Heart right ventricle (tissue), 16 donors: ENCODE data around the gene SRP68. TPM values are rescaled to one million over a fixed set of nuclear protein-coding genes. Genes with fewer than 3 reads are reported as not detected.

ENCODE experiments used
- ATAC-seq, 8 donors: fragments of 200-7000 bp; cut with Tn5 transposase; one replicate each; pipeline ENCODE4 v1.9.1; 2020; ENCODE audit warnings: mild to moderate bottlenecking in 8 of 8, moderate library complexity in 8 of 8, moderate number of reproducible peaks in 1 of 8
- DNase-seq, 2 donors: peaks; one replicate each; pipeline ENCODE4 v3.0.0-alpha.2; 2020
- H3K27ac ChIP-seq, 10 donors: fragments of 200-600 bp; sonication (generic) in 2 of 10; one replicate each; pipeline versions ENCODE4 v1.5.0 to v1.8.0; 2020 to 2022; ENCODE audit warnings: mild to moderate bottlenecking in 3 of 10
- H3K27me3 ChIP-seq, 7 donors: fragments of 200-600 bp; one replicate each; pipeline ENCODE4 v1.8.0; 2021 to 2022; ENCODE audit warnings: mild to moderate bottlenecking in 2 of 7
- H3K36me3 ChIP-seq, 9 donors: fragments of 200-600 bp; sonication (generic) in 1 of 9; one replicate each; pipeline versions ENCODE4 v1.5.0 to v1.8.0; 2020 to 2022; ENCODE audit warnings: mild to moderate bottlenecking in 2 of 9
- H3K4me1 ChIP-seq, 9 donors: fragments of 200-600 bp; sonication (generic) in 1 of 9; one replicate each; pipeline versions ENCODE4 v1.5.0 to v1.8.0; 2020 to 2022; ENCODE audit warnings: mild to moderate bottlenecking in 4 of 9
- H3K4me3 ChIP-seq, 10 donors: fragments of 200-600 bp; sonication (generic) in 2 of 10; one replicate each; pipeline versions ENCODE4 v1.5.0 to v1.8.0; 2020 to 2022; ENCODE audit warnings: mild to moderate bottlenecking in 7 of 10, moderate library complexity in 2 of 10
- H3K9me3 ChIP-seq, 11 donors: fragments of 200-600 bp in 10 of 11; sonication (generic) in 2 of 11; one replicate each; pipeline versions ENCODE4 v1.5.0 to v1.8.0; 2013 to 2022; ENCODE audit warnings: mild to moderate bottlenecking in 2 of 11, control low read depth in 1 of 11, moderate library complexity in 1 of 11
- WGBS, 2 donors: extraction: QIAGEN DNeasy Blood & Tissue Kit; methylation state at CpG; one replicate each; pipeline ENCODE4 v1.1.7; 2013; ENCODE audit warnings: inconsistent platforms in 1 of 2; 5-methylcytosine and 5-hydroxymethylcytosine counted together
- intact Hi-C, 10 donors: fragments of 100-400 bp; cut with DNase I; formaldehyde crosslinking; loops; one replicate each; pipeline versions ENCODE4 v1.11.1 to v1.14.2; 2022
- polyA plus RNA-seq, 2 donors: library from polyadenylated mRNA; stranded (reverse); fragments of 200-250 nt; gene quantifications; one replicate each; pipeline ENCODE4 v1.2.3, GENCODE V29; 2013
- total RNA-seq, 10 donors: library from RNA; stranded (reverse); fragmentation: NEBNext Ultra II Directional in 3 of 10; extraction: Animal tissue kit (Norgen Biotek cat#: 25700) in 3 of 10; gene quantifications; one replicate each; pipeline versions ENCODE4 v1.2.1 to v1.2.4, GENCODE V29; 2021 to 2023
- TF ChIP-seq, protein P1 (sequence below), 9 donors: fragments of 200-600 bp; sonication (generic) in 2 of 9; IDR thresholded peaks; one replicate each; pipeline versions ENCODE4 v1.5.0 to v1.8.0; 2021 to 2022; ENCODE audit warnings: antibody characterized with exemption in 9 of 9, mild to moderate bottlenecking in 5 of 9, moderate library complexity in 1 of 9
- donor health status: Arrhythmogenic right ventricular cardiomyopathy.
- donor health status: ischemic (EF 13 %, LVEDD 7.1; RV severe dilation, severe dysfunction).
- donor health status: healthy with polysubstance abuse.
- donor health status: DM: no; HTN: yes; CAD: no.
- donor health status: DM: no; HTN: no; CAD: no.
- donor health status: ischemic (EF 25% LVEDD 6.9; RV normal size, moderate dysfunction).
- donor health status: ischemic (EF 25% LVEDD 5.7; RV mildly dilated, moderate dysfunction).
- donor health status: healthy.
- donor health status: DM: yes; HTN: yes; CAD: no.
- donor health status: Ischemic cardiomyopathy.
- donor health status: ischemic (EF 35%, LVEDD 5.7; RV mildly dilated, moderate dysfunction).
- donor health status: nonischemic (EF 11% LVEDD 7.7; RV severe dilation, severe dysfunction).
- donor health status: DM: yes; HTN: yes; CAD: no.
- donor health status: PGD.
- donor health status: ischemic (EF 29% LVEDD 5.4; RV normal size, mild dysfunction).
- donor health status: nonischemic (EF 23%, LVEDD 6.1; RV moderate dilation, normal function).

SRP68 gene
- total and polyA plus RNA-seq, 12 donors = 26.2 to 69.7 (median 61.7) TPM

DNA sequence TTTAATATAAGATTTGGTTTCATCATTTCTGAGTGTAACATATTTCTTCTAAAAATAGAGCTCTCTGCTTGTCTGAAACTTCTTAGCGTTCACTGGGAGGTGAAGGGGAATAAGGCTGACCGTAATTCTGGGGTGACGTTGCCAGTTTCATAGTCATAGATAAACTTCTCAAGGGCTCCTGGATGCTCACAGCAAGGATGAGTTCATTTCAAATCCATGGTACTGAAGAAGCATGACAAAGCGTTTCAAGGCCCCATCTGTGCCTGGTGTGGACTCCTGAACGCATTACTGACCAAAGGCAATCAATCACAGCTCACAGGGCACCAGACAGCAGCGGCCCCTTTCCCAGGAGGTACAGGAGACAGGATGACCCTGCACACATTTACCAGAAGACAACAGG is 33.2 kb downstream of the SRP68 start:
- DNase-seq (no peak), ATAC-seq (no peak)
- Histone ChIP-seq H3K9me3 (no peaks in the 10 kb centered on the region), H3K4me1 (peaks cover 0 to 8% (median 0%) of the 10 kb centered on the region in 9 donors), H3K36me3 (peaks cover 4 to 69% (median 54%) of the 10 kb centered on the region in 9 donors), H3K27ac (no peak overlapping the region), H3K4me3 (no peak overlapping the region), H3K27me3 (no peaks in the 10 kb centered on the region)
- WGBS, 2 donors = 71 to 77% methylated on average over 6 of the region's 6 CpGs
- TF ChIP-seq, protein P1, sequence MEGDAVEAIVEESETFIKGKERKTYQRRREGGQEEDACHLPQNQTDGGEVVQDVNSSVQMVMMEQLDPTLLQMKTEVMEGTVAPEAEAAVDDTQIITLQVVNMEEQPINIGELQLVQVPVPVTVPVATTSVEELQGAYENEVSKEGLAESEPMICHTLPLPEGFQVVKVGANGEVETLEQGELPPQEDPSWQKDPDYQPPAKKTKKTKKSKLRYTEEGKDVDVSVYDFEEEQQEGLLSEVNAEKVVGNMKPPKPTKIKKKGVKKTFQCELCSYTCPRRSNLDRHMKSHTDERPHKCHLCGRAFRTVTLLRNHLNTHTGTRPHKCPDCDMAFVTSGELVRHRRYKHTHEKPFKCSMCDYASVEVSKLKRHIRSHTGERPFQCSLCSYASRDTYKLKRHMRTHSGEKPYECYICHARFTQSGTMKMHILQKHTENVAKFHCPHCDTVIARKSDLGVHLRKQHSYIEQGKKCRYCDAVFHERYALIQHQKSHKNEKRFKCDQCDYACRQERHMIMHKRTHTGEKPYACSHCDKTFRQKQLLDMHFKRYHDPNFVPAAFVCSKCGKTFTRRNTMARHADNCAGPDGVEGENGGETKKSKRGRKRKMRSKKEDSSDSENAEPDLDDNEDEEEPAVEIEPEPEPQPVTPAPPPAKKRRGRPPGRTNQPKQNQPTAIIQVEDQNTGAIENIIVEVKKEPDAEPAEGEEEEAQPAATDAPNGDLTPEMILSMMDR (IDR thresholded peaks at IDR 0.05) = no peak
- intact Hi-C loops = no loop called here

DNA sequence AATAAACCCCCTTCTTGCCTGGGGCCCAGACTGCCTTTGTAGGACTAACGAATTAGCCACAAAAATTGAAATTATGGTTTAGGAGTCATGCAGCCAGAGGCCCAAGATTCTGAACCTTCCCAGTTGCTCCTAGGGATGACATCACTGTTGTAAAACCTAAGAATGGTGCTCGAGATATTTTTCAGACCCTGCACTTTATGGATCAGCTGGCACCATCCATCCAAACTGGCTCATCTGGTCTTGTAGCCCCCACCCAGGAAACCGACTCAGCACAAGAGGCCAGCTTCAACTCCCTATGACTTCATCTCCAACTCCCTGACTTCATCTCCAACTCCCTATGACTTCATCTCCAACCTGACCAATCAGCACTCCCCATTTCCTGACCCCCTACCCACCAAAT is 34.3 kb downstream of the SRP68 start:
- Histone ChIP-seq H3K9me3 (no peaks in the 10 kb centered on the region), H3K4me1 (peaks cover 0 to 8% (median 0%) of the 10 kb centered on the region in 9 donors), H3K27ac (no peak overlapping the region), H3K4me3 (no peak overlapping the region), H3K27me3 (no peaks in the 10 kb centered on the region), H3K36me3 (peaks cover 4 to 58% (median 43%) of the 10 kb centered on the region in 9 donors)
- intact Hi-C loops = no loop called here
- WGBS, 2 donors = 84 to 85% methylated on average over 3 of the region's 3 CpGs
- ATAC-seq = no peak
- DNase-seq = no peak
- TF ChIP-seq, protein P1 (IDR thresholded peaks at IDR 0.05) = no peak

DNA sequence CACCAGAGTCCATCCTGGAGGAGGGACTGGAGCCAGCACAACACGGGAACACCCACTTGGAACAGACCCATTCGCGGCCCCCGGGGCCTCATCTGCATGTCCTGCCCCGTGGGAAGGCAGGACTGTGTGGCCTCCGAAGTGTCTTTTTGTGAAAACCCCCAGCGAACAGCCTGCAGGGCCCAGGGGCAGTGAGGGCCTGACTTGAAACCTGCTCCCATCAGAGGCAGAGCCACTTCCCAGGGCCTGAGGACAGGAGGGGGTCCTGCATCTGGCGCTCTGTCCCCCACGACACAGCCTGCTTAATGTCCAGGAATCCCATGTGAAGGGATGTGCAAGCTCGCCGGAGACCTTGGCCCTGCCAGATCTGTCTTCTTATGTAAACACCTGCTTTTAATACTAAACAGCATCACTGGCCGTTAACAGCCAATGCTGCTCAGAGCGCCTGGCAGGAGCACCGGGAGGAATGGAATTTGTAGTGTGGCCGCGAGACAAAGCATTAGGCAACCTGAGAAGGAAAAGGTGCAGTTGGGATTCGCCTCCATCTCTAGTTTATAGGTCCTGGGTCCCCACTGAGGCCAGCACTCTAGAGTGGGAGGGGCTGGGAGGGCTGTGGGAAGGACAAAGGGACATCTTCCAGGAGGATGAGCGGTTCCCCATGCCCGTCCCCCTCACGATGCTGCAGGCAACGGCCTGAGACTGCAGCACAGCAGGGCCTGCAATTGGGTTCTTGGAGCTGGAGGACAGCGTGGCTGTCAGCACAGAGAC is 35.6 kb downstream of the SRP68 start:
- Histone ChIP-seq H3K27ac (no peak overlapping the region), H3K36me3 (peaks cover 0 to 45% (median 31%) of the 10 kb centered on the region in 9 donors), H3K9me3 (no peaks in the 10 kb centered on the region), H3K4me3 (no peak overlapping the region), H3K27me3 (no peaks in the 10 kb centered on the region), H3K4me1 (peaks cover 0 to 8% (median 0%) of the 10 kb centered on the region in 9 donors)
- DNase-seq (no peak), ATAC-seq (peak in 5 of 8 donors; percentile 26 to 54 (median 35))
- TF ChIP-seq, protein P1 (IDR thresholded peaks at IDR 0.05) = no peak
- intact Hi-C loops = no loop called here
- WGBS, 2 donors = 47 to 50% methylated on average over 22 of the region's 22 CpGs

DNA sequence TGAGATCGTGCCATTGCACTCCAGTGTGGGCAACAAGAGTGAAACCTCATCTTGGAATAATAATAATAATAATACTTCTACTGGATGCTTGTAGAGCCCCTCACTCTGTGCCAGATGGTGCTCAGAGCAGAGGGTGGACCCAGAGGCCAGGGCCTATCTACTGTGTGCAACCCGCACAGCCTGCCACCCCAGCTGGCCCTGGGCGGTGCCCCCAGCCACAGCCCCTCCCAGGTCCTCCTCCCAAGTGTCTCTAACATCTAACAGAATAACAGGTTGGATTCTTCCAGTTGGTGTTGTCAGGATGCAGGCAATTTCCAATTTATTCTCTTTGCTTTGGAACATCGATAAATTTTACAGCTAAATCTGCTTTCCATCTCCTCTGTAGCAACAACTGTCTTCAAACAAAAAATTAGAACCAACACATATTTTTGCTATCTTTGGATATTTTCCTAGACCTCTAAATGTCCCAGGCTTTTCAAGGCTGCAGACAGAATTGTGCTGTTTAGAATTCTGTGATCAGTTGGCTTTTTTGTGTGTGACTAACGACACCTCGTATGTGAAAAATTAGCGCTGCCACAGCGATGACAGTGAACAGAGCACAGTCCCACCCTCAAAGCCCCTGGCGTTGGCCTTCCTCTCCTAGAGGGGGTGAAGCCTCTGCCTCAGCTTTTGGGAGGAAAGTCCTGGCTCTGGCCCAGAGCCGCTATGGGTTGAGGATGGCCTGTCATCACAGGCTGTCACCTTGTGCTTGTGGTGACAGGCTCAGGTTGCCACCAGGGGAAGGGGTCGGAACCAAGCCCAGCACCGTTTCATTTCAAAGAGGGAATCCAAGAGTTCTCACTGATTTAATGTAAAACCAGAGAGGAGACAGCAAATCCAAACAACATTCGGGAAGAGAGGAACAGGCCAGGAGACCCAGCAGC is 37.6 kb downstream of the SRP68 start:
- intact Hi-C loops = no loop called here
- 74 to 83% methylated on average over 13 of the region's 13 CpGs for WGBS, 2 donors
- Histone ChIP-seq H3K27ac (no peak overlapping the region), H3K27me3 (no peaks in the 10 kb centered on the region), H3K4me3 (no peak overlapping the region), H3K4me1 (peaks cover 0 to 12% (median 2%) of the 10 kb centered on the region in 9 donors), H3K36me3 (peaks cover 0 to 25% (median 12%) of the 10 kb centered on the region in 9 donors), H3K9me3 (no peaks in the 10 kb centered on the region)
- TF ChIP-seq, protein P1 (IDR thresholded peaks at IDR 0.05) = no peak
- ATAC-seq (no peak), DNase-seq (no peak)
